ENCODE data around the gene CDH13. TPM values are rescaled to one million over a fixed set of nuclear protein-coding genes. Genes with fewer than 3 reads are reported as not detected.
A peak's percentile ranks its signal among the peaks of the same experiment; 100 is the strongest.

Gene CDH13
- total RNA-seq, 1 experiment from 2014 or later: 0.89 TPM

DNA sequence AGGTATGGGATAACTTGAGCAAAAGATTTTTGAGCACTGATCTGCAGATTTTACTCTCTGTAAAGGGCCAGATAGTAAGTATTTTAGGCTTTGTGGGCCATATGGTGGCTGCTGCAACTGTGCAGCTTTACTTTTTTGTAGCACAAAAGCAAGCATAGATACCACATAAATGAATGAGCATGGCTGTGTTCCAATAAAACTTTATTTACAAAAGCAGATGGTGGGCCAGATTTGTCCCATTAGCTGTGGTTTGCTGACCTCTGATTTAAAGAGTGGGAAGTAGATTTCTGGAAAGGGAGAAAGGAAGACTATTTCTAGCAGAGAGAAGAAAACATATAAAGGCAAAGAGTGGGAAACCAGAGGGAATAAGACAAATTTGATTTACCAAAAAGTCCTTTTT lies 882.5 kb downstream of the CDH13 start:
- Histone ChIP-seq H3K9me3 (no peaks in the 10 kb centered on the region), H3K36me3 (no peaks in the 10 kb centered on the region), H3K4me3 (no peak overlapping the region), H3K27me3 (no peaks in the 10 kb centered on the region)
- no peak for DNase-seq

DNA sequence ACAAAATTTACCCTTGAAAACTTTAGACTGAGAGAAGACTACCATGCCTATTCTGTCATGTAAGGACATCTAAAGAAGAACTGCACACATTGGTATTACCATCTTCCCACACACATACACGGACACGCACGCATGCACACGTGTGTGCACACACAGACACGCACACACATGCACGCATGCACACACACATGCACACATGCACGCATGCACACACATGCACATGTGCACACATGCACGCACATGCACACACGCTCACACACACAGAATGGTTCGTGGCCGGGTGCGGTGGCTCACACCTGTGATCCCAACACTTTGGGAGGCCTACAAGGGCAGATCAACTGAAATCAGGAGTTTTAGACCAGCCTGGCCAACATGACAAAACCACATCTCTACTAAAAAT lies 884.1 kb downstream of the CDH13 start:
- DNase-seq: no peak
- Histone ChIP-seq H3K36me3 (no peaks in the 10 kb centered on the region), H3K4me3 (no peak overlapping the region), H3K27me3 (no peaks in the 10 kb centered on the region), H3K9me3 (no peaks in the 10 kb centered on the region)

GRCh38 chr16:83513008-83513755 lies 886.4 kb downstream of the CDH13 start:
- Histone ChIP-seq H3K9me3 (no peaks in the 10 kb centered on the region), H3K4me3 (no peak overlapping the region), H3K36me3 (no peaks in the 10 kb centered on the region), H3K27me3 (no peaks in the 10 kb centered on the region)
- peak; percentile 65 for DNase-seq

- no peak overlapping the region for H3K4me3 ChIP-seq
- no peak for DNase-seq
- H3K27me3 ChIP-seq: no peaks in the 10 kb centered on the region
- H3K36me3 ChIP-seq: no peaks in the 10 kb centered on the region
- H3K9me3 ChIP-seq: no peaks in the 10 kb centered on the region
These were observed 888.6 kb downstream of the CDH13 start for GRCh38 chr16:83515395-83515794.

DNA sequence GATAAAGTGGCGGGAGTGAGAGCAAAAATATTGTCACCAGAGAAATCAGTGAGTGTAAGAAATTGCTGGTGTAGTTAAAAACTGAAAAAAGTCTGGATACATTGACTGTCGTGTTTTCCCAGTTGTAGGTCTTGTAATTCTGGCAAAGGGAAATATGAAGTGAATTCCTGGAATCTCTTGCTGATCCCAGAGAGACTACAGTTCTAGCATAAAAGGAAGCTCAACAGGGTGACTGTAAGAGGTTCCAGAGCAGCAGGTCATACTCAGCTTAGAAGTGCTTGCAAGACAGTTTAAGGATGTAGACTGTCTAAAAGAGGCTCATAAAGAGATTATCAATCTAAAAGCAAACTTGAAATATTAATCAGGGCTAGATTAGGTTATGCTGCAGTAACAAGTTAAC lies 890.2 kb downstream of the CDH13 start:
- Histone ChIP-seq H3K36me3 (no peaks in the 10 kb centered on the region), H3K4me3 (no peak overlapping the region), H3K9me3 (no peaks in the 10 kb centered on the region), H3K27me3 (no peaks in the 10 kb centered on the region)
- DNase-seq: no peak

DNA sequence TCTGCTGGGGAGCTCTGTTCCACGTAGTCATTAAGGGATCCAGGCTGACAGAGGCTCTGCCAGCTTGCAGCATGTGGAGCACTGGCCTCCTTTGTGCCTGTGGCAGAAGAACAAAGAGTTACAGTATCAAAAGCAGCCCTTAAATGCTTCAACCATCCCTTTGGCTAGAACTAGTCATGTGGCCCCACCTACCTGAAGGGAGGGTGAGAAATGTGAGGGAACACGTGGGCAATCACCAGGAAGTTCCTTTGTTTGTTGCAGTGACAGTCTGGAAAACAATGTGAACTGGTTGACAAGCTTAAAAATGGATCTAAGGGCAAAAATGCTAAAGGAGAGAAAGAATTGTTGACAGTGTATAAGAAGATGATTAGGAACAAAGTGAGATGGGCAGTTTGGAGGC lies 890.6 kb downstream of the CDH13 start:
- Histone ChIP-seq H3K27me3 (no peaks in the 10 kb centered on the region), H3K36me3 (no peaks in the 10 kb centered on the region), H3K9me3 (no peaks in the 10 kb centered on the region), H3K4me3 (no peak overlapping the region)
- no peak for DNase-seq

DNA sequence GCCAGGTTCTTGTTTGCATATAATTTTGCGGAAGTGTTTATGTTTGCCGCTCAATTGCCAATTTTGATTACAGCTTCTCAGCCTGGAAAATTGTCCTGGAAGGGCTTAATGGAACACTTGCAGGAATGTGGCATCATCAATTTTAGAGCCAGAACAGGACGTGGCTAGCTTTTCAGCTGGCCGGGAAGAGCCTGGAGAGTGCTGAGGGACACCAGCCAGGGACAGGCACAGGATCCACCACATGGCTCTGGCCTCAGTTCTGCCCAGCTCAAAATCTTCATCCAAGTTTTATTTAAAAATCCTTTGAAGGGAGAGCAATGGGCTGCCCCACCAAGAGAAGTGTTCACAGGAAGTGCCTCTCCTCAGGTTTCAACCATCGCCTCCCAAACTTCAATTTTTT lies 893.8 kb downstream of the CDH13 start:
- no peaks in the 10 kb centered on the region for H3K27me3 ChIP-seq
- no peaks in the 10 kb centered on the region for H3K36me3 ChIP-seq
- DNase-seq: no peak
- no peak overlapping the region for H3K4me3 ChIP-seq
- H3K9me3 ChIP-seq: no peaks in the 10 kb centered on the region

DNA sequence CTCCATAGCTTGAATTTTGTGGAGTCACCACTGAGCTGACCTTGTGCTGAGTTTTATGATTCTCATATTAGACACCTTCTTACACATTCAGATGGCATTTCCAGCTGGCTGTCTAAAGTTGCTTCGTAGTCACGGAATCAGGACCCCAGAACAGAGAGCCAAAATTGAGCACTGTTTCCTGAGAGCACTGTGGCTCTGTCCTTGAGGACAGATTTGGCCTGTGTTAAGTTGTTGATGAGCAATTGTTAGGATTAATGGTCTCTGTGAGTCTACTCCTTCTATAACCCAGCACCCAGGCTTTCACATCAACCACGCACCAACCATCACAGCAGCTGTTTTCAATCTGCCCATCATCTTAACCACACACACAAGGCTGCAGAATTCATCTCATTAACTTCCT lies 903.5 kb downstream of the CDH13 start:
- H3K27me3 ChIP-seq: no peaks in the 10 kb centered on the region
- no peaks in the 10 kb centered on the region for H3K36me3 ChIP-seq
- no peak overlapping the region for H3K4me3 ChIP-seq
- no peaks in the 10 kb centered on the region for H3K9me3 ChIP-seq
- peak; percentile 21 for DNase-seq

DNA sequence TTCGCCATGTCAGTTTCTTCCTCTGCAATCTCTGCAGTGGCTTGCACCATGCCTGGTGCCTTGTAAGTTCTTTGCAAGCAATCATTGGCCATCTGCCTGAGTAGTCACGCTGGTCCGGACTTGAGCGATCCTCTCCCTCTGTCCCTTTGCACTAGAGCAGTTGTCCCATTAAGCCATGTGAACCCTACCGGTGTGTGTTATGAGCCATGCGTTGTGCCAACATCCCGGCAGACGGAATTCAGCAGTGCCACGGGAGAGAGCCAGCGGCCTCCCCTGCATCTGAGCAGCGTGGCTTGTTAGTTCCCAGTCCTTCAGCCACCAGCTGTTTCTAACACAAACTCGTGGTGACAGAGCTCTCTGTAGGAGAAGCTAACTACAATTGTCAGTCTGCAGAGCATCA lies 905.9 kb downstream of the CDH13 start:
- Histone ChIP-seq H3K27me3 (no peaks in the 10 kb centered on the region), H3K9me3 (no peaks in the 10 kb centered on the region), H3K4me3 (no peak overlapping the region), H3K36me3 (no peaks in the 10 kb centered on the region)
- DNase-seq: no peak

DNA sequence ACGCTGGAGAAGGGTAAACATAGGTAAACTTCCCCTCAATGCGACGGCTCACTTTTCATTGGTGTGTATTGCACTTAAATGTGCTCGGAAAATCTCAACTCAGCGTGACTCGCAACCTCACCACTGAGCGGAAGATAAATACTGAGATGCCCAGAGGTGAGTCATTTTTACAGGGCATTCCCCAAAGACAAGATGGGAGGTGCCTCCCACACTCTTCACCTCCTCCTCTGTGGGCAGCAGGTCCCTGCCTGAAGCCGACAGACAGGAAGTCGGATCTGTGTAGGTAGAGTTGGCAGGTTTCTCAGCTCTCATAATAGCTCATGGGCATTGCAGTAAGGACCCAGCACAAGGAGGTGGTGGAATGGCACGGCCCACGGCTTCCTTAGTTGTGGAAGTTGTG lies 906.4 kb downstream of the CDH13 start:
- no peak overlapping the region for H3K4me3 ChIP-seq
- H3K27me3 ChIP-seq: no peaks in the 10 kb centered on the region
- DNase-seq: peak; percentile 62
- no peaks in the 10 kb centered on the region for H3K36me3 ChIP-seq
- H3K9me3 ChIP-seq: no peaks in the 10 kb centered on the region

- Histone ChIP-seq H3K27me3 (no peaks in the 10 kb centered on the region), H3K36me3 (no peaks in the 10 kb centered on the region), H3K4me3 (no peak overlapping the region), H3K9me3 (no peaks in the 10 kb centered on the region)
- DNase-seq: no peak
These were observed 911.9 kb downstream of the CDH13 start for GRCh38 chr16:83538707-83539106.

GRCh38 chr16:83539736-83540490 lies 913.1 kb downstream of the CDH13 start:
- Histone ChIP-seq H3K9me3 (no peaks in the 10 kb centered on the region), H3K27me3 (no peaks in the 10 kb centered on the region), H3K4me3 (no peak overlapping the region), H3K36me3 (no peaks in the 10 kb centered on the region)
- DNase-seq: no peak

DNA sequence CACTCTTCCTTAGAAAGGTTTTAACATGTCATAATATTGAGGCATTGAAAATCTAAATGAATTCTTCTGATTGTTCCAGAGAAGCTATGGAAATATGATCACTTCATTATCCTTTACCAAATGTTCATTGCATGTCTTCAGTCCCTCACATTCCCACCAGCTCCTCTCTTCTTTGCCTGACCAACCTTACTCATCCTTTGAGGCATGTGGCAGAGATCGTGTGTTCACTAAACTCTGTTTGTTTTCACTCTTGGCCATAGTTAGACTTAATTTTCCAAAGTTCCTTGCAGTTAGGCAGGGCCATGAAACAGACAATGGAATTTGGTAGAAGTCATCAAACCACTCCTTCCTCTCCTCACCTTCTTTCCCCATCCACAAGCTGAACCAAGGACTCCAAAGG lies 914.5 kb downstream of the CDH13 start:
- H3K36me3 ChIP-seq: no peaks in the 10 kb centered on the region
- DNase-seq: no peak
- no peaks in the 10 kb centered on the region for H3K27me3 ChIP-seq
- no peaks in the 10 kb centered on the region for H3K9me3 ChIP-seq
- H3K4me3 ChIP-seq: no peak overlapping the region

DNA sequence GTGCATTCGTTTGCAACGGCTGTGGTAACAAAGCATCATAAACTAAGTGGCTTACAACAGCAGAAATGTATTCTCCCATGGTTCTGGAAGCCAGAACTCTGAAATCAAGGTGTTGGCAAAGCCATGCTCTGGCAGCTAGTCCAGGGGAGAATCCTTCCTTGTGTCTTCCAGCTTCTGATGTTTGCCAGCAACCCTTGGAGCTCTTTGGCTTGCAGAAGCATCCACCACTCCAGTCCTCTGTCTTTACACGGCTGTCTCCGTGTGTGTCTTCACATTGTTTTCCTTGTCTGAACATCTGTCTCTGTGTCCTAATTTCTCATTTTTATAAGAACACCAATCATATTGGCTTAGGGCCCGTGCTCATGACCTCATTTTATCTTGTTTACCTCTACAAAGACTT lies 915.7 kb downstream of the CDH13 start:
- no peaks in the 10 kb centered on the region for H3K27me3 ChIP-seq
- H3K4me3 ChIP-seq: no peak overlapping the region
- no peaks in the 10 kb centered on the region for H3K36me3 ChIP-seq
- H3K9me3 ChIP-seq: no peaks in the 10 kb centered on the region
- DNase-seq: no peak

DNA sequence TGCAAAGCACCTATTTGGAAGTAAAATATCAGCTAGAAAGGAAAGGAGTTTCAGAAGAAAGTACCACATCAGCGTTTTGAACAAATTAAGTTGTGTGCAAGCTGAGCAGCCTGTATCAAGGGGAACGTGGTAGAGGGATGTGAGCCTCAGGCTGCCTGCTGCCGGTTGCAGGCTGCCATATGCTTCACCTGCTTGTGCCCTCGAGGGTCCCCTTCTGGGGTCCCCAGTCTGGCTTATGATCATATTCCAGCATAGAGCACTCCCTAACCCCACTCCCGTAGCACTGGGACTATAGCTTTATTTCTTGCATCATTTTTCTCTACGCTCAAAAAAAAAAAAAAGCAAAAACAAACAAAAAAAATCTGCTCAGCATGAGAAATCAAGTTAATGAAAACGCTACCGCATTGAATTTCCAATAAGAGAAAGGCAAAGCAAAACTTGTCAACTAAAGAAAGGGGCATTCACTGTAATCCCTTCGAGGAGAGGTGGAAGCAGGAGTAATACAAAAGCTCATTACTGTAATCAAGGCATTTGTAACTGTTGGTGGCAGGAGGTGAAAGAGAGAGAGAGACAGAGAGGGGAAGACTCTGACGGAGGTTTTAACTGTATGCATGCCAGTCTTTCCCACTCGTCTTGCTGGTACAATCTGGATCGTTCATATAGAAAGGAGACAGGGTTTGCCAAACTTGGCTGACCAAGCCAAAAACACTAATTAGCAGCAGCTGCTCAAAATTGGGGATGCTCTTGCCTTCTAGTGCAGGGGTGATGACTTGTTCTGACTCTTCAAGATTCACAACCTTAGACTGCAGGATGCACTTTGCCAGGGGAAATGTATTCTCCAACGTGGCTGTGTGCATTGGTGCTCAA lies 922.8 kb downstream of the CDH13 start:
- Histone ChIP-seq H3K36me3 (no peaks in the 10 kb centered on the region), H3K27me3 (no peaks in the 10 kb centered on the region), H3K9me3 (no peaks in the 10 kb centered on the region), H3K4me3 (no peak overlapping the region)
- no peak for DNase-seq

DNA sequence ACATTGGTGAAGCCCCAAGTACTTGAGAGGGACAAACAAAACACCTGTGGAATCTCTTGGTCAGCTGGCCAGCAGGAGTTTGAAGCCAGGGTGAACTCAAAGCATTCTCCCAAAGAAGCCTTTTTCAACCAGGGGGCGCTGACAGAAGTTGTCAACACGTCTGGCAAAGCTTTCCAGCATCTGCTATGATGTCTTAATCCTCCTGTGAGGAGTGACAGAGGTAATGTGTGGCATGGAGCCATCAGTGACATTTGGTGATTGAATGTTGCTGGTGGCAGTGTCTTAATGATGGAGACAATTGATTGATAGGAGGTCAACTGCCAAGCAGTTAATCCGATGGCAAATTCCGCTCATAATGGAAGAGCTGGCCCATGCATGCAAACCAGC lies 923.4 kb downstream of the CDH13 start:
- no peak for DNase-seq
- no peaks in the 10 kb centered on the region for H3K9me3 ChIP-seq
- no peaks in the 10 kb centered on the region for H3K36me3 ChIP-seq
- H3K27me3 ChIP-seq: no peaks in the 10 kb centered on the region
- no peak overlapping the region for H3K4me3 ChIP-seq

DNA sequence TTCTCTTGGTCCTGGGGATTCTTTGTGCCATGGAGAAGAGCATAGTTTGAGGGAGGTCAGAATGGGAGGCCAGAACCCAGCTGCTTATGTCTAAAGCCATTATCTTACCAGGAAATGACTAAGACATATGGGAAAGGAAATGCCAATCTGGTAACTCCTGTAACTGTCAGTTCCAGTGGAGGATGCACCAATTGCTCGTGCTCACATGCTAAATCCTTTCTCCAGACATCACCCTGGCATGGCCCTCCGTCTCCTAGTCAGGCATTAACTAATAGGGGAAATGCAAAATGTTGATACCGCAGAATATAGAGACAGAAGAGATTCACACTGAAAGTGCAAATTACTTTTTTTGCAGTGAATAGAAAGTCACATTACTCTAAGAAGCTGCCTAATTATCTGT lies 925.5 kb downstream of the CDH13 start:
- Histone ChIP-seq H3K36me3 (no peaks in the 10 kb centered on the region), H3K9me3 (no peaks in the 10 kb centered on the region), H3K27me3 (no peaks in the 10 kb centered on the region), H3K4me3 (no peak overlapping the region)
- peak; percentile 50 for DNase-seq
